HEK293 (cell line): ENCODE results near the gene BTF3L4.

ENCODE experiments used
- CTCF ChIA-PET: fragments of 350-600 bp; formaldehyde crosslinking; extraction: SDS; loops from one replicate; lab custom pipeline; 2021; ENCODE audit warnings: antibody characterized with exemption; lab: Yijun Ruan, JAX
- POLR2A ChIA-PET: fragments of 300-600 bp; formaldehyde crosslinking; extraction: SDS; loops from one replicate; lab custom pipeline; 2020; ENCODE audit warnings: antibody characterized with exemption, inconsistent platforms; lab: Yijun Ruan, JAX
- H3K27ac ChIP-seq: fragments of 200-500 bp; sonication (Bioruptor generic); 2 replicates; pipeline ENCODE4 v1.5.1; 2014; ENCODE audit warnings: low read depth, low read length, control low read depth, inconsistent platforms; ENCODE audit errors: extremely low read depth
- H3K36me3 ChIP-seq, 2 experiments: fragments of 200-500 bp in 1 of 2; sonication (Bioruptor generic) in 1 of 2; 1 replicate in 1 of 2; 2 replicates in 1 of 2; pipeline ENCODE4 v1.5.1; 2014 to 2017; ENCODE audit warnings: inconsistent platforms in 2 of 2, low read length in 2 of 2; ENCODE audit not compliant: control insufficient read depth in 2 of 2, insufficient read depth in 1 of 2
- H3K4me1 ChIP-seq: fragments of 200-500 bp; sonication (Bioruptor generic); 2 replicates; pipeline ENCODE4 v1.5.1; 2014; ENCODE audit warnings: mild to moderate bottlenecking, low read length, inconsistent platforms; ENCODE audit not compliant: control insufficient read depth, insufficient read depth
- H3K4me3 ChIP-seq: 2 replicates; pipeline ENCODE4 v1.5.1; 2011; ENCODE audit warnings: low read depth, mild to moderate bottlenecking, control low read depth, low read length, moderate library complexity
- H3K9me3 ChIP-seq: fragments of 200-500 bp; sonication (Bioruptor generic); 2 replicates; pipeline ENCODE4 v1.5.1; 2014; ENCODE audit warnings: low read depth, low read length, inconsistent platforms; ENCODE audit not compliant: control insufficient read depth, insufficient read depth
- IKZF3 ChIP-seq: fragments of 450-650 bp; IDR thresholded peaks from 2 replicates; pipeline ENCODE4 v1.5.0; 2018; ENCODE audit warnings: missing biosample characterization, mild to moderate bottlenecking, missing genetic modification characterization, moderate library complexity
- SP2 ChIP-seq: fragments of 450-650 bp; formaldehyde crosslinking; IDR thresholded peaks from 2 replicates; pipeline ENCODE4 v1.5.1; 2016; ENCODE audit warnings: missing biosample characterization, missing genetic modification characterization
- SP7 ChIP-seq: fragments of 450-650 bp; formaldehyde crosslinking; IDR thresholded peaks from 2 replicates; pipeline ENCODE4 v1.5.1; 2016; ENCODE audit warnings: missing biosample characterization, missing genetic modification characterization
- TCF7L2 ChIP-seq: IDR thresholded peaks from 2 replicates; pipeline ENCODE4 v1.6.1; 2011; ENCODE audit warnings: low read depth, mild to moderate bottlenecking, inconsistent platforms, low read length, moderate library complexity, borderline replicate concordance
- WT1 ChIP-seq: fragments of 450-650 bp; formaldehyde crosslinking; IDR thresholded peaks from 2 replicates; pipeline ENCODE4 v1.5.1; 2016; ENCODE audit warnings: missing biosample characterization, missing genetic modification characterization
- ZFP41 ChIP-seq: fragments of 450-650 bp; formaldehyde crosslinking; IDR thresholded peaks from 2 replicates; pipeline ENCODE4 v1.5.1; 2016; ENCODE audit warnings: missing biosample characterization, missing genetic modification characterization, borderline replicate concordance
- ZFP69B ChIP-seq: fragments of 450-650 bp; formaldehyde crosslinking; IDR thresholded peaks from 2 replicates; pipeline ENCODE4 v1.5.1; 2016; ENCODE audit warnings: missing biosample characterization, missing genetic modification characterization
- ZNF157 ChIP-seq: fragments of 450-650 bp; formaldehyde crosslinking; IDR thresholded peaks from 2 replicates; pipeline ENCODE4 v1.5.1; 2016; ENCODE audit warnings: missing biosample characterization, missing genetic modification characterization
- ZNF211 ChIP-seq: fragments of 450-650 bp; formaldehyde crosslinking; IDR thresholded peaks from 2 replicates; pipeline ENCODE4 v1.5.1; 2016; ENCODE audit warnings: low read depth, missing biosample characterization, missing genetic modification characterization
- ZNF23 ChIP-seq: fragments of 450-650 bp; formaldehyde crosslinking; IDR thresholded peaks from 2 replicates; pipeline ENCODE4 v1.5.1; 2016; ENCODE audit warnings: missing biosample characterization, missing genetic modification characterization, borderline replicate concordance
- ZNF311 ChIP-seq: fragments of 450-650 bp; formaldehyde crosslinking; IDR thresholded peaks from 2 replicates; pipeline ENCODE4 v1.5.1; 2017; ENCODE audit warnings: missing biosample characterization, missing genetic modification characterization, borderline replicate concordance
- ZNF324 ChIP-seq: fragments of 450-650 bp; formaldehyde crosslinking; IDR thresholded peaks from 2 replicates; pipeline ENCODE4 v1.5.1; 2016; ENCODE audit warnings: missing biosample characterization, missing genetic modification characterization
- ZNF518A ChIP-seq: fragments of 450-650 bp; formaldehyde crosslinking; conservative IDR thresholded peaks from 2 replicates; pipeline ENCODE4 v1.5.1; 2016; ENCODE audit warnings: low read depth, missing biosample characterization, missing genetic modification characterization
- ZNF521 ChIP-seq: fragments of 450-650 bp; formaldehyde crosslinking; IDR thresholded peaks from 2 replicates; pipeline ENCODE4 v1.5.1; 2017; ENCODE audit warnings: missing biosample characterization, mild to moderate bottlenecking, missing genetic modification characterization
- ZNF624 ChIP-seq: fragments of 450-650 bp; formaldehyde crosslinking; IDR thresholded peaks from 2 replicates; pipeline ENCODE4 v1.5.1; 2017; ENCODE audit warnings: missing biosample characterization, missing genetic modification characterization
- ZNF629 ChIP-seq: fragments of 450-650 bp; formaldehyde crosslinking; IDR thresholded peaks from 2 replicates; pipeline ENCODE4 v1.5.1; 2017; ENCODE audit warnings: missing biosample characterization, missing genetic modification characterization
- ZNF639 ChIP-seq: fragments of 450-650 bp; formaldehyde crosslinking; IDR thresholded peaks from 2 replicates; pipeline ENCODE4 v1.5.1; 2016; ENCODE audit warnings: missing biosample characterization, missing genetic modification characterization
- ZNF664 ChIP-seq: fragments of 450-650 bp; formaldehyde crosslinking; IDR thresholded peaks from 2 replicates; pipeline ENCODE4 v1.5.1; 2016; ENCODE audit warnings: missing biosample characterization, missing genetic modification characterization
- ZNF670 ChIP-seq: fragments of 450-650 bp; formaldehyde crosslinking; IDR thresholded peaks from 2 replicates; pipeline ENCODE4 v1.5.1; 2016; ENCODE audit warnings: missing biosample characterization, missing genetic modification characterization, low read depth
- ZNF677 ChIP-seq: fragments of 450-650 bp; IDR thresholded peaks from 2 replicates; pipeline ENCODE4 v1.5.0; 2018; ENCODE audit warnings: missing biosample characterization, mild to moderate bottlenecking, missing genetic modification characterization, moderate library complexity
- ZNF777 ChIP-seq: fragments of 450-650 bp; formaldehyde crosslinking; IDR thresholded peaks from 2 replicates; pipeline ENCODE4 v1.5.1; 2017; ENCODE audit warnings: missing biosample characterization, missing genetic modification characterization, borderline replicate concordance
- ZNF785 ChIP-seq: fragments of 450-650 bp; formaldehyde crosslinking; IDR thresholded peaks from 2 replicates; pipeline ENCODE4 v1.5.1; 2016; ENCODE audit warnings: missing biosample characterization, missing genetic modification characterization
- TF ChIP-seq, protein P1 (sequence below): fragments of 450-650 bp; formaldehyde crosslinking; IDR thresholded peaks from 2 replicates; pipeline ENCODE4 v1.5.1; 2016; ENCODE audit warnings: missing biosample characterization, missing genetic modification characterization, low read depth
- TF ChIP-seq, protein P2 (sequence below): fragments of 450-650 bp; formaldehyde crosslinking; IDR thresholded peaks from 2 replicates; pipeline ENCODE4 v1.5.1; 2016; ENCODE audit warnings: missing biosample characterization, missing genetic modification characterization

The BTF3L4 gene

GRCh38 chr1:52056937-52057231 is 789 bp downstream of the BTF3L4 start:
- ChIA-PET POLR2A (interaction anchor here (0.5 to 3.1 kb wide), 8 partner anchors 15 to 332 kb away, joined by 3 to 30 read pairs (median 5); partner anchors contain the start of genes CC2D1B and KTI12), CTCF (no interaction called here)
- TF ChIP-seq ZFP69B (tag by site-specific recombination) (no peak), ZNF521 (tag by site-specific recombination) (no peak), ZNF624 (tag by site-specific recombination) (no peak), ZNF777 (tag by site-specific recombination) (no peak)

DNA sequence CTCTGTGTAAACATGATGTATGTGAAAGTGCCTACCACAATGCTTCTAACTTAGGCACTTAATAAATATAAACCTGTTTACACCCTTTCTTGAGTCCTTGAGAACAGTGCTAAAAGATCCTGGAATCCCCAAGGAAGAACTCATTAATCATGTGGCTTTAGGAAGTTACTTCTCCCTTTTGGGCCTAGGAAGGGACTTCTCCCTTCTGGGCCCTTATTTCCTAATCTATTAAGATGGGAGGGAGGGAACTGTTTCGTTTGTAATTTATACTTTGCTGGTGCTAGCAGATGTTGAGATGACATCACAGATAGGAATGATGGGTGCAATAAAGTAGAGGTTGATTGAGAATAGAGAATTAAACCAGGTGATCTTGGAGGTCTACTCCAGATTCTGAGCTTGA is 1.2 kb downstream of the BTF3L4 start:
- ChIA-PET POLR2A (interaction anchor here (0.5 to 0.8 kb wide), 3 partner anchors 13 to 44 kb away, joined by 3 to 10 read pairs (median 4); no protein-coding TSS in a partner anchor), CTCF (no interaction called here)
- TF ChIP-seq, protein P1, sequence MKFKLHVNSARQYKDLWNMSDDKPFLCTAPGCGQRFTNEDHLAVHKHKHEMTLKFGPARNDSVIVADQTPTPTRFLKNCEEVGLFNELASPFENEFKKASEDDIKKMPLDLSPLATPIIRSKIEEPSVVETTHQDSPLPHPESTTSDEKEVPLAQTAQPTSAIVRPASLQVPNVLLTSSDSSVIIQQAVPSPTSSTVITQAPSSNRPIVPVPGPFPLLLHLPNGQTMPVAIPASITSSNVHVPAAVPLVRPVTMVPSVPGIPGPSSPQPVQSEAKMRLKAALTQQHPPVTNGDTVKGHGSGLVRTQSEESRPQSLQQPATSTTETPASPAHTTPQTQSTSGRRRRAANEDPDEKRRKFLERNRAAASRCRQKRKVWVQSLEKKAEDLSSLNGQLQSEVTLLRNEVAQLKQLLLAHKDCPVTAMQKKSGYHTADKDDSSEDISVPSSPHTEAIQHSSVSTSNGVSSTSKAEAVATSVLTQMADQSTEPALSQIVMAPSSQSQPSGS (tag by site-specific recombination): peak; percentile 79
- no peak for TF ChIP-seq ZNF670 (tag by site-specific recombination)
- no peak for TF ChIP-seq TCF7L2
- TF ChIP-seq ZNF211: no peak
- no peak for TF ChIP-seq ZNF518A (tag by site-specific recombination)
- TF ChIP-seq ZNF629: peak; percentile 56; the same call in 1 of the 2 replicates
- no peak for TF ChIP-seq ZNF324 (tag by site-specific recombination)
- no peak for TF ChIP-seq ZFP41
- TF ChIP-seq, protein P2, sequence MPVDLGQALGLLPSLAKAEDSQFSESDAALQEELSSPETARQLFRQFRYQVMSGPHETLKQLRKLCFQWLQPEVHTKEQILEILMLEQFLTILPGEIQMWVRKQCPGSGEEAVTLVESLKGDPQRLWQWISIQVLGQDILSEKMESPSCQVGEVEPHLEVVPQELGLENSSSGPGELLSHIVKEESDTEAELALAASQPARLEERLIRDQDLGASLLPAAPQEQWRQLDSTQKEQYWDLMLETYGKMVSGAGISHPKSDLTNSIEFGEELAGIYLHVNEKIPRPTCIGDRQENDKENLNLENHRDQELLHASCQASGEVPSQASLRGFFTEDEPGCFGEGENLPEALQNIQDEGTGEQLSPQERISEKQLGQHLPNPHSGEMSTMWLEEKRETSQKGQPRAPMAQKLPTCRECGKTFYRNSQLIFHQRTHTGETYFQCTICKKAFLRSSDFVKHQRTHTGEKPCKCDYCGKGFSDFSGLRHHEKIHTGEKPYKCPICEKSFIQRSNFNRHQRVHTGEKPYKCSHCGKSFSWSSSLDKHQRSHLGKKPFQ (tag by site-specific recombination): no peak
- no peak for TF ChIP-seq ZNF664 (tag by site-specific recombination)
- TF ChIP-seq IKZF3 (tag by site-specific recombination): peak; percentile 33; the same call in 1 of the 2 replicates
- TF ChIP-seq ZNF777 (tag by site-specific recombination): no peak
- TF ChIP-seq SP7 (tag by site-specific recombination): peak; percentile 59
- no peak for TF ChIP-seq WT1
- no peak for TF ChIP-seq ZNF785 (tag by site-specific recombination)
- TF ChIP-seq ZNF23: no peak
- no peak for TF ChIP-seq ZNF157
- TF ChIP-seq ZNF311 (tag by site-specific recombination): no peak
- TF ChIP-seq ZNF677: no peak
- TF ChIP-seq SP2 (tag by site-specific recombination): peak; percentile 37; the same call in 1 of the 2 replicates
- TF ChIP-seq ZNF639 (tag by site-specific recombination): no peak
- Histone ChIP-seq H3K36me3 (peaks cover 14 to 31% of the 10 kb centered on the region in 2 experiments), H3K4me3 (peak overlapping the region; percentile 91), H3K9me3 (no peaks in the 10 kb centered on the region), H3K4me1 (peaks cover 11% of the 10 kb centered on the region; the same call in 1 of the 2 replicates), H3K27ac (no peak overlapping the region)

More at GRCh38 chr1:52056937-52057231, 789 bp downstream of the BTF3L4 start:
- Histone ChIP-seq H3K27ac (peak overlapping the region; percentile 83; the same call in 1 of the 2 replicates), H3K4me1 (peaks cover 11% of the 10 kb centered on the region; the same call in 1 of the 2 replicates), H3K4me3 (peak overlapping the region; percentile 91), H3K9me3 (no peaks in the 10 kb centered on the region), H3K36me3 (peaks cover 12 to 33% of the 10 kb centered on the region in 2 experiments)
